ENCODE results near the gene HES3.

HES3 gene

DNA sequence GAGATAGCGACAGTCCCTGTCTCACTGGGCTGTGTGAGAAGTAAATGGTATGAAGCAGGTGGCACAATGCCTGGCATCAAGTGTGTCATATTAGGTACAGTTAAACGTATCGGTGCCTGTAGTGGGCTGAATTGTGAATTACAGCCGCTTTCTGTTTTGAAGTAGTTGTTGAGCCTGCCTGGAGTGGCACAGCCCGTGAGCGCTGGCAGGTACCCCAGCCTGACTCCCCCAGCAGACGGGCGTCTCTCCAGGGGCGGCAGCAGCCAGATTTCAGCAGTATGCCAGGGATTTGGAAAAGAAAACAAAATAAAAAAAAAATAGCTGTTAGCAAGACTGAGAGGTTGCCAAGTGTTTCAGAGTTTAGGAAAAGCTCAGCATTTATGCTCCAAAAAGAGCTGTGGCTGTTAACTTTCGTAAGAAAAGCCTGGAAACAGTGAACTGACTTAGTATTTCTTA, 43.5 kb downstream of the HES3 start:
- Histone ChIP-seq H3K9ac (ENCODE audit: low read depth, low read length, poor library complexity) (no peak overlapping the region), H4K91ac (ENCODE audit: low read depth, low read length, poor library complexity) (no peak overlapping the region), H2AK5ac (ENCODE audit: low read depth, low read length) (no peak overlapping the region), H2BK12ac (ENCODE audit: low read length) (no peak overlapping the region), H3K4me1 (ENCODE audit: control insufficient read depth in 2 of 2, insufficient read depth in 1 of 2, low read depth in 1 of 2, low read length in 2 of 2) (peaks cover 0 to 6% of the 10 kb centered on the region in 2 donors), H3K4me2 (ENCODE audit: insufficient read depth, low read length, poor library complexity, severe bottlenecking) (no peak overlapping the region), H3K23ac (ENCODE audit: low read depth, low read length, poor library complexity) (no peak overlapping the region), H2BK5ac (ENCODE audit: low read length) (no peak overlapping the region), H3K14ac (ENCODE audit: low read length) (no peak overlapping the region), H3K18ac (ENCODE audit: low read length) (no peak overlapping the region), H2AFZ (ENCODE audit: low read length) (no peak overlapping the region), H3K9me3 (replicated peaks in 1 of 2; ENCODE audit: control insufficient read depth in 2 of 2, insufficient read depth in 1 of 2, low read depth in 1 of 2, low read length in 2 of 2) (no peaks in the 10 kb centered on the region), H3K4ac (ENCODE audit: low read length) (no peak overlapping the region), H3K27ac (replicated peaks; ENCODE audit: low read length) (no peak overlapping the region), H3K27me3 (ENCODE audit: control insufficient read depth in 3 of 3, insufficient read depth in 3 of 3, low read depth in 1 of 3, low read length in 3 of 3) (no peaks in the 10 kb centered on the region), H2BK15ac (ENCODE audit: low read length) (no peak overlapping the region), H3K4me3 (ENCODE audit: low read length in 2 of 2) (no peak overlapping the region), H2BK120ac (ENCODE audit: low read depth, low read length) (no peak overlapping the region), H4K8ac (ENCODE audit: low read depth, low read length) (no peak overlapping the region), H3K79me1 (ENCODE audit: low read depth, low read length) (peaks cover 2% of the 10 kb centered on the region), H3K36me3 (replicated peaks in 1 of 2; ENCODE audit: control insufficient read depth in 2 of 2, insufficient read depth in 2 of 2, low read length in 2 of 2) (peaks cover 6 to 47% of the 10 kb centered on the region in 2 donors)
- DNase-seq (ENCODE audit: low spot score) = no peak
- no CpG with 5 or more reads among the region's 10 CpGs for WGBS, 2 donors (ENCODE audit: extremely low coverage in 2 of 2, insufficient read length in 2 of 2, insufficient replicate concordance in 1 of 2)

- no CpG with 5 or more reads among the region's 14 CpGs for WGBS, 2 donors (ENCODE audit: extremely low coverage in 2 of 2, insufficient read length in 2 of 2, insufficient replicate concordance in 1 of 2)
- Histone ChIP-seq H2AK5ac (ENCODE audit: low read depth, low read length) (no peak overlapping the region), H3K4me1 (ENCODE audit: control insufficient read depth in 2 of 2, insufficient read depth in 1 of 2, low read depth in 1 of 2, low read length in 2 of 2) (peaks cover 0 to 6% of the 10 kb centered on the region in 2 donors), H2BK15ac (ENCODE audit: low read length) (no peak overlapping the region), H2AFZ (ENCODE audit: low read length) (no peak overlapping the region), H2BK12ac (ENCODE audit: low read length) (no peak overlapping the region), H3K27ac (replicated peaks; ENCODE audit: low read length) (no peak overlapping the region), H3K4me2 (ENCODE audit: insufficient read depth, low read length, poor library complexity, severe bottlenecking) (no peak overlapping the region), H3K4ac (ENCODE audit: low read length) (no peak overlapping the region), H3K9me3 (replicated peaks in 1 of 2; ENCODE audit: control insufficient read depth in 2 of 2, insufficient read depth in 1 of 2, low read depth in 1 of 2, low read length in 2 of 2) (no peaks in the 10 kb centered on the region), H3K14ac (ENCODE audit: low read length) (peak overlapping the region; percentile 64), H3K9ac (ENCODE audit: low read depth, low read length, poor library complexity) (peak overlapping the region; percentile 30), H2BK5ac (ENCODE audit: low read length) (no peak overlapping the region), H3K36me3 (replicated peaks in 1 of 2; ENCODE audit: control insufficient read depth in 2 of 2, insufficient read depth in 2 of 2, low read length in 2 of 2) (peaks cover 6 to 48% of the 10 kb centered on the region in 2 donors), H3K23ac (ENCODE audit: low read depth, low read length, poor library complexity) (peak overlapping the region; percentile 44), H3K4me3 (ENCODE audit: low read length in 2 of 2) (no peak overlapping the region), H4K91ac (ENCODE audit: low read depth, low read length, poor library complexity) (no peak overlapping the region), H3K79me1 (ENCODE audit: low read depth, low read length) (peaks cover 2% of the 10 kb centered on the region), H2BK120ac (ENCODE audit: low read depth, low read length) (no peak overlapping the region), H4K8ac (ENCODE audit: low read depth, low read length) (no peak overlapping the region), H3K18ac (ENCODE audit: low read length) (peak overlapping the region; percentile 25), H3K27me3 (ENCODE audit: control insufficient read depth in 3 of 3, insufficient read depth in 3 of 3, low read depth in 1 of 3, low read length in 3 of 3) (no peaks in the 10 kb centered on the region)
- no peak for DNase-seq (ENCODE audit: low spot score)
Measured at GRCh38 chr1:6288026-6288425, 44.0 kb downstream of the HES3 start.

DNA sequence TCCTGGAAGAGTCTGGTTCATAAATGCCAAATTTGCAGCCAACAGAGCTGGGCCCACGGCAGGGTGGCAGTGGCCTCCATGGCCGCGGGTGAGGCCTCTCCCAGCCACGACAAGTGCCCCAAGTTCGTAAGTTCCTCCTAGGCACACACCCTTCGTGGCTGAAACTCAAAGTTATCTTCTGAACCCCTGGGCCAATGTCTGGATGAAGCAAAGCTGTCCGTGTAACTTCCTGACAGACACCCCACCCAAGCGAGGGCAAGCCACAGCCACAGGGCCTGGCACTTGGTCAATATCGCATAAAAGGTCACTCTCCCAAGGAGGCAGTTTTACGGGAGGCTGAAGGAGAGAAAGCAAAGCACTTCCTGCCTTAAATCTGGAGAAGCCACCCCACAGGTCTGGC, 44.7 kb downstream of the HES3 start:
- H4K8ac ChIP-seq (ENCODE audit: low read depth, low read length) = no peak overlapping the region
- no CpG with 5 or more reads among the region's 10 CpGs for WGBS, 2 donors (ENCODE audit: extremely low coverage in 2 of 2, insufficient read length in 2 of 2, insufficient replicate concordance in 1 of 2)

DNA sequence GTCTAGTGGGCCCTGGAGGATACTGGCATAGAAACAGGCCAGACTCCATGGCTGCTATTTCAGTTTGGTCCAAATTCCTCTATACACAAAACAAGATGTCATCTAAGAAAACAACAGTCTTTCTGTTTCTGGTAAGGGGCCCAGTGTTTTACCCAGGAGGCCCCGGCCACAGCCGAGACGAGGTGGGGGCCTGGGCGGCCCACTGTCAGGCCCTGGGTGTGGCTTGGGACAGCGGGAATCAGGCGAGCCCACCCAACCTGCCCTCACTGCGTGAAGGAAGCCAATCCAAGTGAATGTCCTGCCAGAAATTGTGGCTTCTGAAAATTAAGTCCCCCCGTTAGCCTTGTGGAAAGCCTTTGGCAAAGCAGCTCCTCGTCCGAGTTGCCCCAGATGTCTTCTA, 48.1 kb downstream of the HES3 start:
- Histone ChIP-seq H3K27ac (replicated peaks; ENCODE audit: low read length) (no peak overlapping the region), H3K14ac (ENCODE audit: low read length) (no peak overlapping the region), H4K8ac (ENCODE audit: low read depth, low read length) (no peak overlapping the region), H3K27me3 (ENCODE audit: control insufficient read depth in 3 of 3, insufficient read depth in 3 of 3, low read depth in 1 of 3, low read length in 3 of 3) (no peaks in the 10 kb centered on the region), H2BK15ac (ENCODE audit: low read length) (no peak overlapping the region), H3K4me3 (ENCODE audit: low read length in 2 of 2) (no peak overlapping the region), H3K36me3 (replicated peaks in 1 of 2; ENCODE audit: control insufficient read depth in 2 of 2, insufficient read depth in 2 of 2, low read length in 2 of 2) (peaks cover 18 to 64% of the 10 kb centered on the region in 2 donors), H2BK5ac (ENCODE audit: low read length) (no peak overlapping the region), H3K9me3 (replicated peaks in 1 of 2; ENCODE audit: control insufficient read depth in 2 of 2, insufficient read depth in 1 of 2, low read depth in 1 of 2, low read length in 2 of 2) (no peaks in the 10 kb centered on the region), H3K4ac (ENCODE audit: low read length) (no peak overlapping the region), H3K4me1 (ENCODE audit: control insufficient read depth in 2 of 2, insufficient read depth in 1 of 2, low read depth in 1 of 2, low read length in 2 of 2) (no peaks in the 10 kb centered on the region), H3K4me2 (ENCODE audit: insufficient read depth, low read length, poor library complexity, severe bottlenecking) (no peak overlapping the region), H3K79me1 (ENCODE audit: low read depth, low read length) (no peaks in the 10 kb centered on the region), H2BK12ac (ENCODE audit: low read length) (no peak overlapping the region), H2BK120ac (ENCODE audit: low read depth, low read length) (no peak overlapping the region), H3K23ac (ENCODE audit: low read depth, low read length, poor library complexity) (peak overlapping the region; percentile 66), H2AK5ac (ENCODE audit: low read depth, low read length) (no peak overlapping the region), H2AFZ (ENCODE audit: low read length) (no peak overlapping the region), H3K18ac (ENCODE audit: low read length) (no peak overlapping the region), H3K9ac (ENCODE audit: low read depth, low read length, poor library complexity) (no peak overlapping the region), H4K91ac (ENCODE audit: low read depth, low read length, poor library complexity) (no peak overlapping the region)
- no CpG with 5 or more reads among the region's 10 CpGs for WGBS, 2 donors (ENCODE audit: extremely low coverage in 2 of 2, insufficient read length in 2 of 2, insufficient replicate concordance in 1 of 2)
- no peak for DNase-seq (ENCODE audit: low spot score)

More for the DNA sequence above, 44.7 kb downstream of the HES3 start:
- Histone ChIP-seq H2AFZ (ENCODE audit: low read length) (no peak overlapping the region), H2BK12ac (ENCODE audit: low read length) (no peak overlapping the region), H3K79me1 (ENCODE audit: low read depth, low read length) (peaks cover 2% of the 10 kb centered on the region), H3K18ac (ENCODE audit: low read length) (no peak overlapping the region), H3K4me2 (ENCODE audit: insufficient read depth, low read length, poor library complexity, severe bottlenecking) (no peak overlapping the region), H2BK15ac (ENCODE audit: low read length) (no peak overlapping the region), H4K91ac (ENCODE audit: low read depth, low read length, poor library complexity) (no peak overlapping the region), H3K9ac (ENCODE audit: low read depth, low read length, poor library complexity) (peak overlapping the region; percentile 30), H2BK5ac (ENCODE audit: low read length) (no peak overlapping the region), H3K27me3 (ENCODE audit: control insufficient read depth in 3 of 3, insufficient read depth in 3 of 3, low read depth in 1 of 3, low read length in 3 of 3) (no peaks in the 10 kb centered on the region), H3K14ac (ENCODE audit: low read length) (peak overlapping the region; percentile 64), H3K4me1 (ENCODE audit: control insufficient read depth in 2 of 2, insufficient read depth in 1 of 2, low read depth in 1 of 2, low read length in 2 of 2) (peaks cover 0 to 6% of the 10 kb centered on the region in 2 donors), H3K9me3 (replicated peaks in 1 of 2; ENCODE audit: control insufficient read depth in 2 of 2, insufficient read depth in 1 of 2, low read depth in 1 of 2, low read length in 2 of 2) (no peaks in the 10 kb centered on the region), H3K36me3 (replicated peaks in 1 of 2; ENCODE audit: control insufficient read depth in 2 of 2, insufficient read depth in 2 of 2, low read length in 2 of 2) (peaks cover 13 to 54% of the 10 kb centered on the region in 2 donors), H3K27ac (replicated peaks; ENCODE audit: low read length) (no peak overlapping the region), H2BK120ac (ENCODE audit: low read depth, low read length) (no peak overlapping the region), H3K23ac (ENCODE audit: low read depth, low read length, poor library complexity) (peak overlapping the region; percentile 44), H3K4me3 (ENCODE audit: low read length in 2 of 2) (no peak overlapping the region), H3K4ac (ENCODE audit: low read length) (no peak overlapping the region), H2AK5ac (ENCODE audit: low read depth, low read length) (no peak overlapping the region)
- no peak for DNase-seq (ENCODE audit: low spot score)
